MG63 (cell line): Measurements from ENCODE around the gene RNF130. TPM values are rescaled to one million over a fixed set of nuclear protein-coding genes. Genes with fewer than 3 reads are reported as not detected.
A peak's percentile ranks its signal among the peaks of the same experiment; 100 is the strongest.

Experiments used
- DNase-seq: peaks from one replicate; pipeline ENCODE4 v3.0.0-alpha.2; 2020
- H3K27me3 ChIP-seq: fragments of 250-450 bp; sonication (Bioruptor Pico); 2 replicates; pipeline ENCODE4 v1.5.1; 2020; ENCODE audit warnings: mild to moderate bottlenecking, moderate library complexity
- H3K36me3 ChIP-seq: fragments of 250-450 bp; sonication (Bioruptor Pico); 2 replicates; pipeline ENCODE4 v1.5.1; 2020; ENCODE audit warnings: mild to moderate bottlenecking, moderate library complexity
- H3K4me3 ChIP-seq: fragments of 250-450 bp; sonication (Bioruptor Pico); 2 replicates; pipeline ENCODE4 v1.5.1; 2020; ENCODE audit warnings: mild to moderate bottlenecking, moderate library complexity
- H3K9me3 ChIP-seq: fragments of 250-450 bp; sonication (Bioruptor Pico); 2 replicates; pipeline ENCODE4 v1.5.1; 2020; ENCODE audit warnings: mild to moderate bottlenecking, moderate library complexity
- total RNA-seq: library from RNA; depleted of rRNA; stranded (reverse); fragments of >200 nt; shearing (Covaris generic); gene quantifications from 2 replicates; pipeline ENCODE4 v1.2.3, GENCODE V29; 2014; ENCODE audit warnings: low replicate concordance; rRNA removed

The RNF130 gene
- total RNA-seq, 1 experiment from 2014 or later, result 92.1 TPM

DNA sequence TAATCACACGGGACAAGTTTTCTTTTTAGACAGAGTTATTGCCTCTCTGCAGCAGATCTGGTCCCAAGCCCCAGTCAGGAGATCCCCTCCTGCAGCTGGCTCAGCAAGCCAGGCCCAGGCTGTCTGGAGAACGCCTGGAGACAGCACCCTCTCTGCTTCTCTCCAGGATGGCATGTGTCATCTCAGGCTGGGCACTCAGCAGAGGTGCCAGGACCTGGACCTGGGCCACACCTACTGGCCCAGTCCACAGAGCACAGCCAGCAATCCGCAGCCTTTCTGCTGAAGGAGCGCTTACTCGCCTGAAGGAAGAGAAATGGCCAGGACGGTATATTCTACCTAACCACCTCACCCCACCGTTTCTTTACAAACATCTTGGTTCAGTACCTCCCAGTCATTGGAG, 159.2 kb downstream of the RNF130 start:
- Histone ChIP-seq H3K4me3 (no peak overlapping the region), H3K36me3 (no peaks in the 10 kb centered on the region), H3K9me3 (no peaks in the 10 kb centered on the region), H3K27me3 (no peaks in the 10 kb centered on the region)
- no peak for DNase-seq

GRCh38 chr5:179909224-179909623, 162.3 kb downstream of the RNF130 start:
- no peaks in the 10 kb centered on the region for H3K27me3 ChIP-seq
- DNase-seq, result no peak
- H3K9me3 ChIP-seq, result no peaks in the 10 kb centered on the region
- peaks cover 25% of the 10 kb centered on the region for H3K36me3 ChIP-seq
- no peak overlapping the region for H3K4me3 ChIP-seq

GRCh38 chr5:179908528-179908927, 163.0 kb downstream of the RNF130 start:
- peaks cover 32% of the 10 kb centered on the region for H3K36me3 ChIP-seq
- H3K27me3 ChIP-seq, result no peaks in the 10 kb centered on the region
- no peaks in the 10 kb centered on the region for H3K9me3 ChIP-seq
- peak overlapping the region; percentile 83 for H3K4me3 ChIP-seq
- no peak for DNase-seq

GRCh38 chr5:179907556-179908324, 163.8 kb downstream of the RNF130 start, which contains the start of gene TBC1D9B:
Gene TBC1D9B, minus strand, starts transcription at chr5:179907897. Its CDS starts 76 bp downstream, at chr5:179907821.
- no peaks in the 10 kb centered on the region for H3K27me3 ChIP-seq
- DNase-seq, result peak; percentile 83
- peak within 1 kb of the TSS; percentile 83 for H3K4me3 ChIP-seq
- H3K9me3 ChIP-seq, result no peaks in the 10 kb centered on the region
- peaks cover 40% of the 10 kb centered on the region for H3K36me3 ChIP-seq

- Histone ChIP-seq H3K4me3 (peak overlapping the region; percentile 83), H3K9me3 (no peaks in the 10 kb centered on the region), H3K27me3 (no peaks in the 10 kb centered on the region), H3K36me3 (peaks cover 48% of the 10 kb centered on the region)
- DNase-seq, result peak; percentile 56
Observed at GRCh38 chr5:179906795-179907555, 164.6 kb downstream of the RNF130 start.

- H3K27me3 ChIP-seq, result no peaks in the 10 kb centered on the region
- no peaks in the 10 kb centered on the region for H3K9me3 ChIP-seq
- no peak for DNase-seq
- H3K36me3 ChIP-seq, result peaks cover 54% of the 10 kb centered on the region
- H3K4me3 ChIP-seq, result peak overlapping the region; percentile 83
Observed at GRCh38 chr5:179906294-179906794, 165.2 kb downstream of the RNF130 start.

GRCh38 chr5:179905161-179905560, 166.4 kb downstream of the RNF130 start:
- Histone ChIP-seq H3K27me3 (no peaks in the 10 kb centered on the region), H3K4me3 (no peak overlapping the region), H3K36me3 (peaks cover 66% of the 10 kb centered on the region), H3K9me3 (no peaks in the 10 kb centered on the region)
- DNase-seq, result no peak

Other genes with a start within 250 kb of the RNF130 start
- 25.5 and 30.6 TPM in 2 replicates for gene MRNIP, start 212.9 kb downstream of the RNF130 start, total RNA-seq
- gene TBC1D9B, start 163.9 kb downstream of the RNF130 start, total RNA-seq, result 69.1 and 101 TPM in 2 replicates
- not detected in 2 replicates for gene RASGEF1C, start 137.5 kb upstream of the RNF130 start, total RNA-seq
- 97.3 and 98.2 TPM in 2 replicates for gene MAPK9, start 220.3 kb upstream of the RNF130 start, total RNA-seq